ENCODE results near the gene MORN2.

- TF ChIP-seq CTCF (IDR thresholded peaks at IDR 0.05 in 4 of 5, conservative IDR thresholded peaks at IDR 0.05 in 1 of 5) (no peak), POLR2A (IDR thresholded peaks at IDR 0.05) (no peak)
Observed at GRCh38 chr2:38912619-38913018, 36.8 kb downstream of the MORN2 start.

Measured in gastrocnemius medialis (tissue), 4 donors.